ENCODE measurements around the gene CAMK2A. TPM values are rescaled to one million over a fixed set of nuclear protein-coding genes. Genes with fewer than 3 reads are reported as not detected.

The CAMK2A gene
- total RNA-seq, 2 donors from 2014 or later: not detected

DNA sequence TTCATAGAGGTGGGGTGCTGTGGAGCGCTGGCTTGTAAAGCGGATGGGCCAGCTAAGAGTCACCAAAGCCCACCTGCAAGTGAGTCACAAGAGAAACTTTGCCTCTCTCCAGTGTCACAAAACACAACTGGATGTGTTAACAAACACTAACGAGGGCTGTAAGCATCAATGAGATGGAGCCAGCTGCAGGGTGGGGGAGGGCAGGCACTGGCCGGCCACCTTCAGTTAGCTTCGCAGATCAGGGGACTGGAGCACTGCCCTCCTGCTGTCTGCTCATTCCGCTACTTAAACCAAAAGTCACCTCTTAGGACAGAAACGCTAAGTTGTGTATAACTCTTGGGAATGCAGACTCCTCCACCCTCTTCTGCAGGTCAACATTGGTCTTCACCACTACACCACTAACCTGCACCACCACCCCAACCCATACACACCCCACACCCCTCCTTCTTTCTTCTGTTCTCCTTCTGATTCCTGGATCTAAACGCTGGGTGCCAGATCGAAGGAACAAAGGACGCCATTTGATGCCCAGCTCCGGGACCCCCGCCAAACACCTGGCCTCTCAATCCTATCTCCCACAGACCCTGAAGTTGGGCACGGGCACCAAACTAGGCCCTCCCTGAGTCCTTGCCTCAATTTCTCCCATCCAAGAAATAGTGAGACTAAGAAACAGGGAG is 11.1 kb upstream of the CAMK2A start:
- Mint-ChIP-seq H3K27ac (no peak overlapping the region), H3K4me3 (no peak overlapping the region), H3K27me3 (peaks cover 20 to 27% of the 10 kb centered on the region in 2 donors), H3K4me1 (ENCODE audit: low read depth in 2 of 2) (peaks cover 4 to 6% of the 10 kb centered on the region in 2 donors), H3K36me3 (no peaks in the 10 kb centered on the region), H3K9me3 (no peaks in the 10 kb centered on the region)
- ATAC-seq (no peak), DNase-seq (ENCODE audit: low spot score) (no peak)

DNA sequence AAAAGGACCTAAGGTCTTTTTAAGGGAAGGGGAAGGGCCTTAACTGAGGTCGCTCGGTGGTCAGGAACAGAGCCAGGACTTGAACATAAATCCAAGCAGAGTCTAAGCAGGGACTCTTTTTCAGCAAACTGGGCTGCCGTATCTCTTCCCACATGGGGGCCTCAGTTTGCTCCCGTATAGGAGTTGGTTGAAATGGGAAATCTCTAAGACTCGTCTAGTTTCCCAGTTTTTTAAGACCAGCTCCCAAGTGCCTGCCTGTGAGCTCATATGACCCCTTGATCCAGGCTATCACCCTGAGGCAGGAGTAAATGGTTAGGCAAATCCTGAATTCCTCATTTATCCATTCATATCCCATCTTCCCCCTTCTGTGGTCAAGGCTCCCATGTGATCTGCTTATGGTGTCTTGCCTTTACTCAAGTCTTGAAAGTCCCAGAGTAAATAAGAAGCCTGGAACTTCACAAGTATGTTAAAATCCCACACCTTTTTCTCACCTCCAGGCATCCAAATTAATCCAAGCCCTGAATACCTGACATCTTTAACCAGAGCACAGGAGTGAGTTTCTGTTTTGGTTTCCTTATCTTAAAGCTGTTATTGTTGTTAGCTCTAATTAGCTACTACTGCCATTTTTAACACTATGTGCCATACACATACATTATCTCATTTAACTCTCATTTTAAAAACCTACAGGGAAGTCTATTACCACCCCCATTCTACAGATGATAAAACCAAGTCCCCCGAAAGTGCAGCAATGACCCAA is 10.2 kb upstream of the CAMK2A start:
- Mint-ChIP-seq H3K27me3 (peaks cover 20 to 24% of the 10 kb centered on the region in 2 donors), H3K4me1 (ENCODE audit: low read depth in 2 of 2) (no peaks in the 10 kb centered on the region), H3K27ac (no peak overlapping the region), H3K9me3 (no peaks in the 10 kb centered on the region), H3K36me3 (no peaks in the 10 kb centered on the region), H3K4me3 (no peak overlapping the region)
- ATAC-seq (no peak), DNase-seq (ENCODE audit: low spot score) (no peak)

DNA sequence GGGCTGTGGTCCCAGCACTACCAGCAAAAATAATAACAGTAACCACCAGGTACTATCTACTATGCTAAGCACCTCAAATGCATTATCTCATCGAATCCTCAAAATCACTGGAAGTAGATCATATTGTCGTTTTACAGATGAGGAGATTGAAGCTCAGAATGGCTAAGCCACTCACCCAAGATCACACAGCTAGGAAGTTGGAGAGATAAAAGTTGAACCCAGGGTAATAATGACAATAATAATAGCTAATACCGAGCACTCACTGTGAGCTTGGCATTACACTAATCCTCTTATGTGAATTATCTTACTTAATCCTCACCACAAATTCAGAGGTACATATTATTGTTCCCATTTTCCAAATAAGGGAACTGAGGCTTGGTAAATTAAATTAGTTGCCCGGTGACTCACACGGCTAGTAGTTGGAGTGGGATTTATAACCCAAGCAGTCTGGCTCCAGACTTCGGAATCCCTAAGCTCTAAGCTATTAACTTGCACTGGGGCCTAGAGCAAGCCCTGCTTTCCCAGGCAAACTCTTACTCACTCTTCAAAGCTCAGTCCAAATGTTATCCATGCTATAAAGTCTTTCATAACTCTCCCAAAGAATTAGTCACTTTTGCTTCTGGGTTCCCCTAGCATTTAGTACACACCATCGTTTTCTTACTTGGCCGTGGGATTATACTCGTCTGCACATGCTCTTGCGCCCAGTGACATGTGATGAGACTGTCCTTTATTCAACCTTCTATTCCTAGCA is 9.3 kb upstream of the CAMK2A start:
- no peak for ATAC-seq
- Mint-ChIP-seq H3K9me3 (no peaks in the 10 kb centered on the region), H3K4me1 (ENCODE audit: low read depth in 2 of 2) (no peaks in the 10 kb centered on the region), H3K27ac (no peak overlapping the region), H3K4me3 (no peak overlapping the region), H3K36me3 (no peaks in the 10 kb centered on the region), H3K27me3 (peaks cover 16 to 20% of the 10 kb centered on the region in 2 donors)
- no peak for DNase-seq (ENCODE audit: low spot score)

DNA sequence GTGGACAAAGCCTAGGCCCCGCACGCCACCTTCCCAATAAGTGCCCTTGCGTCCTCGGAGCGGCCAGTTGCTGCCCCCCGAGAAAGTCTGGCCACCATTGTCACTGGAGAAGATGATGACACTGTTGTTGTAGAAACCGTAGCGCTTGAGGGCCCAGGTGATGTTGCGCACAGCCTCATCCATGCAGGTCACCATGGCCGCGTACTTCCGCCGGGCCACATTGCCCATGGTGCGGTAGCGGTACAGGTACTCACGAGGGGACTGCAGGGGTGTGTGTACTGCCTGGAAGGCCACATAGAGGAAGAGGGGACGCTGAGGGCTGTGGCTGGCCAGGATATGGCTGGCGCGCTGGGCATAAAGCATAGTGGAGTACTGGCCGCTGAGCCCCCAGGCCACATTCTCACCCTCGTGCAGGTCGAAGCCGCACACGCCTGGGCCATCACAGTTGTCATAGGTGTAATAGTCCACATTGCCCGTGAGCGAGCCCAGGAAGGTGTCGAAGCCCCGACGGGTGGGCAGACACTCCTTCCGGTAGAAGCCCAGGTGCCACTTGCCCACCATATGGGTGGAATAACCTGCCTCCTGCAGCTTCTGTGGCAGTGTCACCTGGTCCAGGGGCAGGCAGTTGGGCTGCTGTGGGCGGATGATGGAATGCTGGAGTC is 8.5 kb upstream of the CAMK2A start:
- no peaks in the 10 kb centered on the region for H3K36me3 Mint-ChIP-seq
- DNase-seq (ENCODE audit: low spot score): no peak
- no peaks in the 10 kb centered on the region for H3K4me1 Mint-ChIP-seq (ENCODE audit: low read depth in 2 of 2)
- no peak for ATAC-seq
- no peak overlapping the region for H3K4me3 Mint-ChIP-seq
- no peaks in the 10 kb centered on the region for H3K9me3 Mint-ChIP-seq
- no peak overlapping the region for H3K27ac Mint-ChIP-seq
- peaks cover 13 to 18% of the 10 kb centered on the region in 2 donors for H3K27me3 Mint-ChIP-seq

DNA sequence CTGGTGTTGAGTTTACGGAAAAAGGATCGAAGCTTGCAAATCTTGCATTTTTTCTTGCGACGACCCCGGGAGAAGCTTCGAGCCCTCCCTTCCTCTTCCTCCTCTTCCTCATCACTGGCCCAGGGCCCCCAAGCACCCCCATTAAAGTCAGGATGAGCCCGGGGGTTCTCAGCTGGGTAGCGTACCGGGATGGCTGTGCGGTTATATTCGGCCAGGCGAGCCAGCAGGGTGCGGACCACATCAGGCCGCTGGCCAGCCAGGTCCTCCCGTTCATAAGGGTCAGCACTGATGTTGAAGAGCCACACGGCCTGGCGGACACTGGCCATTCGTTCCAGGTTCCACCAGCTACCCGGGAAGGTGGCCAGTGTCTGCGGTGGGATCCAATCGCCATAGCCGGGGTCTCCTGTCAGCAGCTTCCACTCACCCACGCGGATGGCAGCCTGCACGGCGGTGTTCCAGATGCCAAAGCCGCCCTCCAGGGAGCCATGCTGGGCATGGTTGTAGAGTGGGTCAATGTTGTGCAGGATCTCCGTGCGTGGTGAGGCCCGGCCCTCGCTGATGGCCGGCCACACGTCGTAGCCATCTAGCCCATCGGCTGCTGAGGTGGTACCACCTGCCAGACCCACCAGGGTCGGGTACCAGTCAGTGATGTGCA is 7.8 kb upstream of the CAMK2A start:
- Mint-ChIP-seq H3K9me3 (no peaks in the 10 kb centered on the region), H3K27ac (no peak overlapping the region), H3K36me3 (no peaks in the 10 kb centered on the region), H3K4me1 (ENCODE audit: low read depth in 2 of 2) (no peaks in the 10 kb centered on the region), H3K4me3 (no peak overlapping the region), H3K27me3 (peaks cover 13 to 18% of the 10 kb centered on the region in 2 donors)
- ATAC-seq (no peak), DNase-seq (ENCODE audit: low spot score) (no peak)

DNA sequence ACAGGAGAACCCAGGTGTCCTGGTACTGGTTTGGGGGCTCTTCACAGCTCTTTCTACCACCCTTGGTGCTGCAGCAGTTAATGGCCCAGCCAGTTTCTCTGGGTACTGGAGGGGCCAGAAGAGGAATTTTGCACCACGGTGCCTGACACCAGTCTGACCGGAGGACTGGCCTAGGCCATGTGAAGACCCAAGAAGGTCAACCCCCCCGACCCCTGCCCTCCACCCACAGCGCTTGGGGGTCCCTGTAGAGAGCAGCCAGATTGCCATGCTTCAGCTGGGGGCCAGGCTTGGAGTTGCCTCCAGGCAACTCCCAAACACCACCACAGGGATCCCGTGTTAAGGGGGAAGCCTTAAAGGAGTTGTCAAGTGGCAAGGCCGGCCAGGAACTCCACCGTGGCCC is 6.9 kb upstream of the CAMK2A start:
- Mint-ChIP-seq H3K27ac (no peak overlapping the region), H3K27me3 (peaks cover 9 to 15% of the 10 kb centered on the region in 2 donors), H3K4me1 (ENCODE audit: low read depth in 2 of 2) (no peaks in the 10 kb centered on the region), H3K36me3 (no peaks in the 10 kb centered on the region), H3K4me3 (no peak overlapping the region), H3K9me3 (no peaks in the 10 kb centered on the region)
- ATAC-seq: no peak
- no peak for DNase-seq (ENCODE audit: low spot score)

DNA sequence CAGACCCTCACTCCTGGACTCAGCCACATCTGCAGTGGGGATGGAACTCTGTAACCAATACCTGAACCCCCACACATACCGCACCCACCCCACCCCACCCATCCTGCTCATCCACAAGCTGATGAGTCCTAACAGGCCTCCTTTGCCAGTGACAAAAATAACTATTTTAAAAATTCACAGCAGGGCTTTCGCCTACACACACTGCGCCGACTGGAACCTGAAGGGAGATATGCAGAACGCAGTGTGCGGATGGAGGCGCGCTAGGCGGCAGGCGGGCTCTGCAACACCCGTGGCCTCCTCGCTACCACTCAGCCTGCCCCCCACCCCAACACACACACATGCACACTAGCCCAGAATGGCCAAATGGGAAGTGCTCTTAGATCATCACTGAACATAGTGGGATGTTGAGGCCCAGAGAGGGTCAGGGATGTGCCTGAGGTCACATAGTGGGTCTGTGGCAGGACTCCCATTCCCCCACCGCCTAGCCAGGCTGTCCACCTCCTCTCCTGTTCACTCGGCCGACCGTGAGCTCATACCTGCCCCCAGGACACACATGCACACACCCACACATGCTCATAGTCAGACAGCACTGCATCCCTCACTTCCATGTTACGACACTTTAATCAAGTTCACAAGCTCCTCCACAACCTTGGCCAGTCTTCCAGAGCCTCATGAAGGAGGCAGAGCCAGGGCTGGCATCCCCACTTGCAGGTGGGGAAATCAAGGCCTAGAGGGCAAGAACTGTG is 6.3 kb upstream of the CAMK2A start:
- H3K27me3 Mint-ChIP-seq: peaks cover 3 to 11% of the 10 kb centered on the region in 2 donors
- no peaks in the 10 kb centered on the region for H3K9me3 Mint-ChIP-seq
- DNase-seq (ENCODE audit: low spot score) (no peak), ATAC-seq (no peak)
- no peaks in the 10 kb centered on the region for H3K36me3 Mint-ChIP-seq
- H3K4me3 Mint-ChIP-seq: no peak overlapping the region
- no peak overlapping the region for H3K27ac Mint-ChIP-seq
- no peaks in the 10 kb centered on the region for H3K4me1 Mint-ChIP-seq (ENCODE audit: low read depth in 2 of 2)

DNA sequence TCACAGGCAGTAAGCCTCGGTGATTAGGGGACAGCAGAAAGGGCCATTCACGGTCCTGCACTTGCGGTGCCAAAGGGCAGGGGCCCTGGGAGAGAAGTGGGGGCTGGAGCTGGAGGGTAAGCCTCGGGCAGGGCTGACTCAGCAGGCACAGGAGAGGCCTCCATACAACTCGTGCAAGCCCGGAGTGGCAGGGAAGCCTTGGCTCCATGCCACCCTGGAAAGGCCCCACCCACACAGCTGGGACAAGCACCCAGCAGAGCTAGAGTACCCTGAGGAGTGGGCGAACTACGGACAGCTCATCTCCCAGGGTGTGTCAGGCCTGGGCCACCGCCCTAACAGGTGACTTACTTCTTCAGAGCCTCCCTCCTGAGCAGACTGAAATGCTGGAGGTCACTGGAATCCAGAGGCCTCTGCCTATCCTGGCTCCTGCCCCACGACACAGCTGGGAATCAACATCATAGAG is 5.6 kb upstream of the CAMK2A start:
- no peaks in the 10 kb centered on the region for H3K9me3 Mint-ChIP-seq
- H3K27ac Mint-ChIP-seq: no peak overlapping the region
- no peaks in the 10 kb centered on the region for H3K4me1 Mint-ChIP-seq (ENCODE audit: low read depth in 2 of 2)
- H3K4me3 Mint-ChIP-seq: no peak overlapping the region
- ATAC-seq: no peak
- H3K36me3 Mint-ChIP-seq: no peaks in the 10 kb centered on the region
- no peak for DNase-seq (ENCODE audit: low spot score)
- peaks cover 0 to 5% of the 10 kb centered on the region in 2 donors for H3K27me3 Mint-ChIP-seq

DNA sequence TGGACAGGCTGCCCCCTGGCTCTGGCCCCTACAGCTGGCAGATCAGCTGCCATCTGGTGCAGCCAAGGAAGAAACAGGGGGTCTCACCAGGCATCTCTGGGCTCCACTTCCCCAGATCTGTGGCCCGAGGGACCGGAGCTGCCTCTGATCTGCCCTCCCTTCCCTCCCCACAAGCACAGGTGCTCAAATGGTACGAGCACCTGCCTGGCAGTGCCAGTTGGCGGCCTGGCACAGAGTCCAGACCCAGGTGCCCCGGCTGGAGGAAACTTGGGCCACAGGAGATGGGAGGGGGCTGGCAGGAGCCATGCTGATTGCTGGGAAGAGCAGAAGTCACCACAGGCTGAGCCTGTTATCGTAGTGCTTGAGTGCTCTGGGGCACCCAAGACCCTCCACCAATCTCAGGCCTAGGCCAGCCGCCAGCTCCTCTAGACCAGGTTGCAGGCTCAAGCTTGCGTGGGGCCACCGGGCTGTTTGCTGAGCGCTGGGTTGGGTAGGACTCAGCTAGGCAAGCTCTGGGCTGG is 5.0 kb upstream of the CAMK2A start:
- H3K4me3 Mint-ChIP-seq: no peak overlapping the region
- DNase-seq (ENCODE audit: low spot score) (no peak), ATAC-seq (peak in 1 of 2 donors; percentile 11)
- H3K4me1 Mint-ChIP-seq (ENCODE audit: low read depth in 2 of 2): no peaks in the 10 kb centered on the region
- no peak overlapping the region for H3K27ac Mint-ChIP-seq
- no peaks in the 10 kb centered on the region for H3K36me3 Mint-ChIP-seq
- peaks cover 0 to 3% of the 10 kb centered on the region in 2 donors for H3K27me3 Mint-ChIP-seq
- H3K9me3 Mint-ChIP-seq: no peaks in the 10 kb centered on the region

DNA sequence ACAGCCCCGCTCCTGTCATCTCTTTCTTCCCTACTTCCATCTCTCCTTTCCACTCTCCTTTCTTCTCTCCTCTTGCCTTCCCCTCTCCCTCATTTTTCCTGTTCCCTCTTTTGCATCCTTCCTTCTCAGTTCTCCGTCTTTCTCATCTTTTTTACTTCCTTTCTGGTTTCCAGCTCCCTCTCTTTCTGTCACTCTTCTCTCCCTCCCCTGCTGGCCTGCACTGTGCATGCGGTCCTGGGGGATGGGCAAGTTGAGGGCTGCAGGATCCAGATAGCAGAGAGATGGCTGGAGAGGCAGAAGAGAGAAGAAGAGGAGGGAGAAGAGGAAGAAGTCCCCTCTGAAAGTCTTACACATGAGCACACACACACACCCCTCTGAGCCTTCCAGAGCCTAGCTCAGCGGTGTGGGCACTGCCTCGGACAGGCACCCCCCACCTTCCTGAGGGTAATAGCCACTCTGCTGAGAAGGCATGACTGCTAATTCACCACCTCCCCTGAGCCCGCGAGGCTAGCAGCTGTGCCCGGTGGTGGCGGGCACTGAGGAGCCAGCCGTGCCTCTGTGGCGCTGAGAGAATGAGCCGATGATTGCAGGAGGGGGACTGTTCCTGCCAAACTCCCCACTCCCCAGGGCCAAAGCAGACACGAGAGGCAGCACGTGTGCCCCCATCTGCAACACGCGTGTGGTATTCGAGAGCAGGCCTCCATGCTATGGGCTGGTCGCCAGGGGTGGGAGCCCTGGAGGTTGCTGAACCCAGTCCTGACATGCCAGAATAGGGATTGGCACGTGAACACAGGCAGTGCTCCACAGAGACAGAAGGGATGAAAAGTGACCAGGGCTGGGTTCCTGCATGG is 3.7 kb upstream of the CAMK2A start:
- Mint-ChIP-seq H3K27ac (no peak overlapping the region), H3K27me3 (peaks cover 0 to 3% of the 10 kb centered on the region in 2 donors)

DNA sequence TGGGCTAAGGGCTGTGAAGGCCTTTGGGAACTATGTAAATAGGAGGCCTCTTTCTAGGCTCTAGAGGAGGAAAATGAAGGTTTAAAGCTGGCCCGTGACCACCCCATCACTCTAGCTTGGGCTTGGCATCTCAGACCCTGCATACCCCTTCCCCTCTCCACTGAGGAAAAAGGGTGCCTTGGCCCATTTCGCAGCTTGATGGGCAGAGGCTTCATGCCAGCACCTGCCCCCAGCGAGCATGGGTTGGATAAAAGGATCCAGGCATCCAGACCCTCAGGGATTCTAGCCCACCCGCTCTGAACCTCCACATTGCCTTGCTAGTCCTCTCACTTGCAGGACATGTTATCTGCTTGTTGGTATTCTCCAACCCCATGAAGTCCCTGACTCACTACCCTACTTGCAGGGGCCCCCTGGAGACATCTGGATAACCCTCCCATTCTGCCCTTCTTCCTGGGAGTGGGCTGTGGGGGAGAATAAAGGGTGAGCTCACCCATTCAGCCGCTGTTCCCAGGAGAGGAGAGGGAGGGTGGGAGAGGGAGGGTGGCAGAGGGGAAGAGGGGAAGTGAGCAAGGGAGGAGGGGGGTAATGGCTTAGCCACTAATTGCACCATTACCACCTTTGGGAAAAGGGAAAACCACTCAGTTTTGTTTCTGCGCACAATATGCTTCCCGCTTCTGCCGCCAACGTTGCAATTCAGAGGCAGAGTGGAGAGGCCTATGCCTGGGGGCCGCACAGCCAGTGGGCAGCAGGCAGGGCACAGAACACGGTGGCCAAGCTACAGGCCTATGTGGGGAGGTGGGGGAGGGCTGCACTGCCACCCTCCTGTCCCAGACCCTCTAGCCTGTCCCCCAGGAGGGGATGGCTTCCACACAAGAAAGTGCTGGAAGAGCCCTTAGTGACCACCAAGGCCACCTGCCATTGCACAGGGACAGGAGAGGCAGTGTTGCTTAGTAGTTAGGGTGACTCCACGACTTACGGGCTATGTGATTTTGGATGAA is 2.1 kb upstream of the CAMK2A start:
- Mint-ChIP-seq H3K36me3 (no peaks in the 10 kb centered on the region), H3K27me3 (peaks cover 0 to 3% of the 10 kb centered on the region in 2 donors), H3K27ac (no peak overlapping the region), H3K4me3 (no peak overlapping the region), H3K4me1 (ENCODE audit: low read depth in 2 of 2) (no peaks in the 10 kb centered on the region), H3K9me3 (no peaks in the 10 kb centered on the region)
- no peak for ATAC-seq
- DNase-seq (ENCODE audit: low spot score): no peak

More for the DNA sequence above, 3.7 kb upstream of the CAMK2A start:
- DNase-seq (ENCODE audit: low spot score) (no peak), ATAC-seq (no peak)
- Mint-ChIP-seq H3K4me3 (no peak overlapping the region), H3K9me3 (no peaks in the 10 kb centered on the region), H3K4me1 (ENCODE audit: low read depth in 2 of 2) (no peaks in the 10 kb centered on the region), H3K36me3 (no peaks in the 10 kb centered on the region)
